HG03457 (cell line): ENCODE measurements around the gene GOLGA6C.
"Not testable (repeated sequence)": the region's sequence is repeated elsewhere in the genome, so short reads cannot be mapped to it uniquely, and the experiment has no call there.

ENCODE experiments used
- ATAC-seq: cut with Tn5 transposase; IDR thresholded peaks from one replicate; pipeline ENCODE4 v1.9.1; 2021; ENCODE audit warnings: moderate number of reproducible peaks; ENCODE audit not compliant: unreplicated experiment

Gene GOLGA6C

GRCh38 chr15:75314552-75315290 lies 56.6 kb downstream of the GOLGA6C start:
- ATAC-seq: no peak

GRCh38 chr15:75319231-75319897 lies 61.2 kb downstream of the GOLGA6C start:
- ATAC-seq: not testable (repeated sequence)
